Measurements from ENCODE around the gene MVB12B.

MVB12B gene

DNA sequence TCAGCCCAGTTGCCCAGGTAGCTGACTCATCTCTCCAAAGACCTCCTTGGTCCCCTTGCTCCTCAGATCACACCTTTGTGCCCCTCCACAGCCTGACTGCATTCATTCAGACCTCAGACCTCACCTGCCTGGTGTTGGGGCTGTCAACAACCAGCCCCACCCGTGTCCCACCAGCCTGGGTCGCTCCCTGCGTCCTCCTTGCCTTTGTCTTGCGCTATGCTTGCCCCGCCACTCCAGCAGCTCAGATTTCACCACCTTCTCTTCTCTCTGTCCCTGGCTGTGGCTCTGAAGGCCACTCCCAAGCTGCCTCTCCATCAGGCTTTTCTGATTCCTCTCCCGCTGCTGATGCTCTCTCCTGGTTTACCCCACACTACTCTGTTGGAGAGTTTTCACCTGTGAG is 103.5 kb downstream of the MVB12B start:
- DNase-seq (ENCODE audit: low read depth in 2 of 2), result no peak

DNA sequence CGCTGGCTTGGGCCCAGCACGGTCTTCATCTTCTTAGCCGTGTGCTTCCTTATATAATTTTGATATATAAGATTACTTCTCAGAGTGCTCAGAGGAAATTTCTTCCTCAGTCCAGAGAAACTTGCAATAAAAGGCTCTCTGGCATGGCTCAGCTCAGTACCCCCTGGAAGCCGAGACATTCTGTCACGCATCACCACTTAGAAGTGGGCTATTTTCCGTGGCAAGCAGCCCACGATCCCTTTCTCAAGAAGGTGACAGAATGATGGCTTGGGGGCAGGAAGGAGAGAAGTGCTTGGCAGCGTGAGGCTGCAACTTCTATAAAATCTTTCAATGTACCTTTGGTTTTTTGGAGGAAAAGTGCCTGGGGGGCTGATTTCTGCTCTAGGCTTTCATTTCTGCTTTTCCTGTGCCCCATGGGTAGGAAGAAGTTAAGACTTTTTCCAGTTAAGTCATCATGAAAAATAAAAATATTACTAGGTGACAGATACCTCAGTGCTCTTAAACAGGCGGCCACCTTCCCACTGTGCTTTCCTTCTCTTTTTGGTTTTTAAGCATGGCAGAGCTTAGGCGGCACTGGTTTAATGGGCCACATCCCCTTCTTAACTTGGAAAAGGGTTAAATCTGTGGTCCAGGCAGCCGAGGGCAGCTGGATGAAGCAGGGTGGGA is 104.6 kb downstream of the MVB12B start:
- no peak for DNase-seq (ENCODE audit: low read depth in 2 of 2)

DNA sequence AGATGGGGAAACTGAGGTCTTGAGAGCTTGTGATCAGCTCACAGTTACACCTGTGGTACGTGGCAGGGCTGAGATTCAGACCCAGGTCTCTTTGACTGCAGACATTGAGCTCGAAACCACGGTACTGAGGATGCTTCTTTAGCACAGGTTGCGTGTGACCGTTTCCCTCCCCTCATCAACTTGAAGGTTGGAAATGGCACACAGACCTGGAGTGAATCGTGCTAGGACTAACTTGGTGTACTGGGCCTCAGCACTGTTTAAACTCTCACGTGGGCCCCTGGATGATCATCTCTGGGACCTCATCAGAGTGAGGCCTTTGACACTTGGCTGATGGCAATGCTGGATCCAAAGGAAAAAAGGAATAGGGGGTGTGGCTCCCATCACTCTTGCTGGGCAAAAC is 106.0 kb downstream of the MVB12B start:
- no peak for DNase-seq (ENCODE audit: low read depth in 2 of 2)

DNA sequence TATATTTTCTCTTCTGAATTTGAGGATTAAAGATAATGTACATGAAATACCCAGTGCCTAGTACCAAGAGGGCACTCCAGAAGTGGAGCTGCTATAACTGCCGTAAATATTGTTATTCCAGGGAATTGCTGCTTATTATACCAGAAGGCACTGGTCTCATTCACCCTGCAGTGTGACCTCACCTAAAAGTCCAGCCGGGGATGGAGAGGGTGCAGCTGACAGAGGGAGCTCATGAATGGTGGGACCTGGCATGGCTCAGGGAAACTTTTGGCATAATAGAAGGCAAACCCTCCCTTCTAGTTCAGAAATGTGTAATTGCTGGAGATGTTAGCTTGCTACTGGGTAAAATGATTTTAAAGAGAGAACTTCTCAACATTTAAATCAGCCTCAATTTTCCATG is 108.5 kb downstream of the MVB12B start:
- no peak for DNase-seq (ENCODE audit: low read depth in 2 of 2)

DNA sequence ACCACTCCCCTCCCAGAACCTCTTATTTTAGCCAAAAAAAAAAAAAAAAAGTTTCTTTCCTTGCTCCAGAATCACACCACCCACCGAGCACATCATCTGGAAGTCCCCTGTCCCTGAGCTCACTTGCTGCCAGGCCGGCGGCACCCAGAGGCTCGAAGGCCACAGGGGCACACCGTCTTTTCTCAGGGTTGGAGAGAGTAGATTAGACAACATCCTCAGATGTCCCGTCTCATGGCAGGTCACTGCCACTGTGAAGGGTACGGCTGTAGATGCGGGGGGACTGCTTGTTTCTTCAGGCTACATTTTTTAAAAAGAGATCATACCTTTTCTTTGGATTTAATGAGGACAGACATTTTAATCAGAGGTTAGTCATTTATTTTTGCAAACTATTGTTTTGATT is 109.0 kb downstream of the MVB12B start:
- no peak for DNase-seq (ENCODE audit: low read depth in 2 of 2)

DNA sequence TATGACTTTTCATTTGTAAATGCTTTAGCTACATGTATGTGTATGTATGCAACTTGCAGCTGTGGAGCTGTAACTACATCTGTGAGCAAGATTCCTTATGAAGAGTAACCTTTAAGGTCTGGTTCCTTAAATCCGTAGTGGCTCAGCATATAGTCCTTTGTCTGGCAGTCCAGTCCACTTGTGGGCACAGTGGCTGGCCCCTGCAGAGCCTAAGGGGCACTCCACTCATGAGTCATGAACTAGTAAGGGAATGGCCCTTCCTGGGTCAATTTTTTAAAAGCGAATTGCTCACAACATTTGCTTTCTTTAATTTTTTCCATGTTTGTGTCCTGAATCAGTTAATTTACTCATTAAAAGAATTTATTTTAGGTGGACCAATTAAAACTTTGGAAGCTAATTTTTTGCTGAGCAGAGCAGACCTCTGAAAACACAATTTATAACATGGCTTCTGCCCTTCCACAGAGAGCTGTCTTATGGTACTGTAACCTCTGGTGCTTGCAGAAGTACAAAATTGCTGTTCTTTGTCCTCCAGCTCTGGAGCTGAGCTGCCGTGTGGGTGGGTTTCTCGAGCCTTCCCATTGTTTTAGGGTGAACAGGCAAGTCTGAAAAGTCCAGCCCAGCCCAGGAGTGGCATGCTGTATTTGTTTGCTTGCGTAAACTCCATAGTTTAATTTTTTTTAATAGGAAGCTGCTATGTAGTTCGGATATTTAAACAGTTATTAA is 110.1 kb downstream of the MVB12B start:
- no peak for DNase-seq (ENCODE audit: low read depth in 2 of 2)

DNA sequence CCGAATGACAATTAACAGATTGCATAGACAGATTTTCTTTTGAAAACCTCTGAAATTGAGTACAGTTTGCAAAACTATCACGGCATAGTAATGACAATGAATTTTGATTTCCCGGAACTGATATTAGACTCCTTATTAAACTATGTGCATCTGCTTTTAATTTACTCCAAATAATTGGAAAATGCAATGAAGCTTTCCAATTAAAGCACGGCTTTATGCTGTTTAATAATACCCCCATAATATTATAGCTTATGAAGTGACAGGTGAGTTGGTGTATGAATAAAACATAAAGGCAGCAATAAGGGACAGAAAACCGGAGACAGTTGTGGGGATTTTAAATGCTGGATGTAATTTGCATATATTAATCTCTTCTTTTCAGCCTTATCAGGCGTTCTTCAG is 110.6 kb downstream of the MVB12B start:
- no peak for DNase-seq (ENCODE audit: low read depth in 2 of 2)

DNA sequence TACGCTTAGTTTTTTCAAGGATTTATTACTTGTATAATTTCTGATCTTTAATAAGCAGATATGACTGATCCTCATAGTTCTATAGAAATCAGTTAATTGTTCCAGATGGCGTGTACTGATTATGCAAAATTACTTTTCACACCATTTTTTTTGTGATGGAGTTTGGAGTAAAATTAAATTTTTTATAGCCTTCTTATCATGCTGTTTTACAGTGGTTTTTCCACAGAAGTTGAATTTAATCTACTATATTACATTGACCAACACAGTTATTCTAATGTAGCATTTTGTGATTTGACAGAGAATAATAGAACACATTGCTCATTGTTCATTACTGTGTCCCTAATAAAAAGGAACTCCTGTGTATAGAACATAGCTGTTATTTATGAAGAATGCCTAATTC is 111.1 kb downstream of the MVB12B start:
- no peak for DNase-seq (ENCODE audit: low read depth in 2 of 2)

DNA sequence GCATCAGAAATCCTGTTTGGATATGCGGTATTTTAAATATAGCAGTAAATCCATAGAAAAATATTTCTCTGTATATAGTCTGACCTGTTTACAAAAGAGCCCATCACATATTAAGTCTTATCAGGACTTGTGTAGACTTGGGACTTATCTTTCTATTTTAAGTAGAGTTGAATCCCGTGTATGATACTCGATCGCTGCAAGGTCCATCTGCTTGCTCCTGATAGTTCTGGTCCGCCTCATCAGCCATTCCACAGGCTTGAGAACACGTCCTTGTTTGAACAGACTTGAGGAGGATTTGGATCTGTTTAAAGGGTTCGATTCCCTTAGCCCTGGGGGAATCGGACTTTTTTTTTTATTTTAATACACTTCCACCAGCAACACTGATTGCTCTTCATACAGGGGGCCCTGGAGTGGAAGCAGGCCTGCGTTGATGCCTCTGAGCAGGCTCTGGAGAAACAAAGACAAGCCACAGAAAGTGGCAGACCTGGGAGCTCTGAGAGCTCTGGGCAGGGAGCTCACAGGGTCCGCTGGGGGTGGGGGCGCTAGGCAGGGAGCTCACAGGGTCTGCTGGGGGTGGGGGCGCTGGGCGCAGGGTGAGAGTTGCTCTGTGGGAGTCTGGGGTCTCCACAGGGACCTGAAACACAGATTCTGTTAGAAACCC is 112.2 kb downstream of the MVB12B start:
- DNase-seq (ENCODE audit: low read depth in 2 of 2), result no peak

DNA sequence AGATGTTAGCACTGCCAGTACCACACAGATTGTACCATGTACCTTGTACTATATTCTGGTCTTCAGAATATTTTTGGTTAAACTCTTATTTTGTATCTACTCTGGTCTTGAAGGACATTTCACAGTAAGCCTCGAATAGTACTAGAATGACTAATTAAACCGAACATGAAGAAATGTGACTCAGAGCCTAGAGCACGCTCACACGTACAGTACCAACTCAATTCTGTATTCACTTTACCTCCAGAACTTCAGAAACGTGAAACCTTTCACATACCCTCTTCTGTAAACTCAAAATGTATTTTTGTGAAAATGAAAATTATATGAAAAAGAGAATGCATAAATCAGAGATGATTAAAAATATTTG is 112.8 kb downstream of the MVB12B start:
- no peak for DNase-seq (ENCODE audit: low read depth in 2 of 2)

DNA sequence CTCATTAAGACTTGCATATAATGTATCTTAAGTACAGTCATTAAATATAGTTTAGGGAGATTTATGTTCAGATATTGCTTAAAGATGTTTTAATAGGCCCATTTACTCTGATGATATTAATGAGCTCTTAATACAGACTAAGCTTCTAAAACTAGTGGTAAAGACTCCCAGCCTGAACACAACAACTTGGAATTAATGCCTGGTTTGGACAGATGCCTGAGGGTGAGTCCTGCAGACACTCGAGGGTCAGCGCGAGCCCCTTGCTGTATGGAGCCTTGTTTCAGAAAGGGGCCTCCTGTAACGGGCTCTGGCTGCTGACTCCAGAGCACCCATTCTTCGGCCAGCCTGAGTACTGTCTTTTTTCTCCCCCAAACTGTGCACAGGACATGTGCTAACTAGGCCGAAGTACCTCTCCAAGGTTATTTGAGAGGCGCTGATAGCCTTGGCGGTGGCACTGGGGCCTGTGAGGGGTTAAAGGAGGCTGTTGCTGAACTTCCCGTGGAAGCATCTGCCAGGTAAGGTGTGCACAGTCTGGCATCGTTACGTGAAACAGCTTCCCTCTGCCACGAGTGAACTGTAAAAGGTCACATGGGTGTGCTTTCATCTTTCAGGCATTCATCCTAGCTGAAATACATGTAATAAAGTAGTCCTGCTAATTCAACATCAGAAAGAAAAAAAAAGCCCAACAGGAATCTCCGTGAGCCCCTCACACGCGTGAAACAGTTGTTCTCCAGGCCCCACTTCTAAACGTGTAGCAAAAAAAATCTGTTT is 113.4 kb downstream of the MVB12B start:
- DNase-seq (ENCODE audit: low read depth in 2 of 2), result no peak

DNA sequence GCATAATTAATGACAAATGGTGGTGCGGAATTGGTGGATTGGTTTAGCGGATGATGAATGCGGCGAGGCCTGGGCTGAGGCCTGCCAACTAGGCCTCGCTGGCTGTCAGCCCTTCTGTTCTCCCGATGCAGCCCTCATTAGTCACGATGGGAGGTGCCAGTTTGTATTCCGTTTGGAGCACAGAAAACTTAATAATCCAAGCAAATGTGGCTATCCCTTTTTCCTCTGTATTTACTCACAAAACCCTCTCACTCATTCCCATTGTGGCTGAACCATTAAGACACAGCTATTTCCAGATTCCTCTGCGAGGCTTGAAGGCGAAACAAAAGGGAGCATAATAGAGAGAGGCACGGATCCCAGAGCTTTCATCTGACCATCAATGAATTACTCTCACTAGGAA is 114.3 kb downstream of the MVB12B start:
- no peak for DNase-seq (ENCODE audit: low read depth in 2 of 2)

DNA sequence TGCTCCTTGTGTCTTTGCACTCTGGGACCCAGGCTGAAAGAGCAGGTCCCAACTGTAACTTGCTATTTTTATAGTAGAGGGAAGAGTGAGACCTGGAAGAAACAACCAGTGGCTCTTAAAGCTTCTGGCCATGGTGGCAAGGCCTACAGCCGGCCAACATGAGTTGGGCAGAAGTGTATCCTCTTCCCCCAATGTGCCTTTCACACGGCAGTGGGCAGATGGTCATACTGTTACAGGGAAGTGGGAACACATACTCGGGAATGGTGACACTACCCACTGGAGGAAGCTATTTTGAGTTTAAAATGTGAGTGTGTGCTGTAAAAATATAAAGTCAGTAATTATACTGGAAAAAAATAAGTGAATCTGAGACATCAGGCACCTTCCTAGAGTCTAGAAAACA is 116.0 kb downstream of the MVB12B start:
- no peak for DNase-seq (ENCODE audit: low read depth in 2 of 2)

DNA sequence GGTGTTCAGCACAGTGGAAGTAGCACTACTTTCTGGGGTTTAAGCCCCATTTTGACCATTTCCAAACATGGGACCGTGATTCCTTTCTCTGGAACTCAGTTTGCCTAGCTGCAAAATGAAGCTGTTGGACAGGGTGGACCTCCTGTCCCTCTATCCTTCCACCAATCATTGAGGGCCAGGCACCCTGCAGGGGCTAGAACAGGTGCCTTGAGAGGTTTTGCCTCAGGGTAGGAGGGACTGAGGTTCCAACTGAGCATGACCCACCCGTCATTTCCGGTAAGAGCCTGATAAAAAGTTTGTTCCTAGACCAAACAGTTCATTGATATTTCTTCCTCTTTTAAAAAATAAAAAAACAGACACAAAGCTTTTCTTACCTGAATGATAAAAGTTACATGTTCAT is 116.5 kb downstream of the MVB12B start:
- no peak for DNase-seq (ENCODE audit: low read depth in 2 of 2)

DNA sequence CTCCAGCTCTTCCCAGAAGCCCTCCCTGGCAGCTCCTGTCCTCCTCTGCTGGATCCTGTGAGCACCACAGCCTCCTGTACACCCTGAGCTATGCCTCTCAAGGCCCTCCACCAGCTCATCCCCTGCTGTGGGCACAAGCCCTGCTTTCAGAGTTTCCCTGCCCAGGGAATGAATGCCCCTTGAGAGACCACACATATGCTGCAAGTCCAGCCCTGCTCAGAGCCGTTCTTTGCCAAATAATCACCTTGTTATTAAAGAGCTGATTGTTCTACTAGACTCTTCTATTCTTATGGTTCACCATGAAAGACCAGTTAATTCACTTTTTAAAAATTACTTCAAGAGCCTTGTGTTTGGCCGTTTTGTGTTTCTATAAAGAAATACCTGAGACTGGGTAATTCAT is 121.5 kb downstream of the MVB12B start:
- DNase-seq (ENCODE audit: low read depth in 2 of 2), result no peak

DNA sequence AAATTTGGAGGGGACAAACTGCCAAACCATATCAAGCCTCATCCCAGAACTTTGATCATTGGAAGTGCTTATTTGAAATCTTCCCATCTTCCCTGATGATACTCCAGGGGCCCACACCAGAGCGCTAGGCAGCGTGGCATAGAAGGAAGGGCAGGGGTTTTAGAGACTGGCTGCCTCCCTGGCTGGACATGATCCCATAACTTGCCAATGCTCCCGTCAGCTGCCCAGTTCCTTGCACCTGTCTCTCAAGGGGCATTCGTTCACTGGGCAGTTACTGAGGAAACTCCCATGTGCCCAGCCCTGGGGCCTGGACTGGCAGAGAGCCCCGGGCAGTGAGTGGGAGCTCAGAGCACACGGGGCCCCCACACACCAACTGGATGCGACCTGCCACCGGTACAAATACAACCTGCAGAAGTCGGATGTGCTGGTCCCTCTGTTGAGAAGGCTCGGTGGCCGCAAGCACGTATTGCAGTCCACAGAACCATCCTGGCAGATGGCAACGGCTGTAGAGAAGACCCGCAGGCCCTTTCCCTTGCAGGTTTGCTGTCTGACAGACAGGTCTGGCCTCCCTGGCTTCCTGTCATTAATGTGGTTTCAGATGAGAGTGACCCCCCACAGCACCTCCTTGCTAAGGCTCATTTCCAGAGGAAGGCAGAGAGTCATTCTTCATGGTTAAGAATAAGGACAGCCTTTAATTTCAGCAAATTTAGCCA is 122.4 kb downstream of the MVB12B start:
- no peak for DNase-seq (ENCODE audit: low read depth in 2 of 2)

DNA sequence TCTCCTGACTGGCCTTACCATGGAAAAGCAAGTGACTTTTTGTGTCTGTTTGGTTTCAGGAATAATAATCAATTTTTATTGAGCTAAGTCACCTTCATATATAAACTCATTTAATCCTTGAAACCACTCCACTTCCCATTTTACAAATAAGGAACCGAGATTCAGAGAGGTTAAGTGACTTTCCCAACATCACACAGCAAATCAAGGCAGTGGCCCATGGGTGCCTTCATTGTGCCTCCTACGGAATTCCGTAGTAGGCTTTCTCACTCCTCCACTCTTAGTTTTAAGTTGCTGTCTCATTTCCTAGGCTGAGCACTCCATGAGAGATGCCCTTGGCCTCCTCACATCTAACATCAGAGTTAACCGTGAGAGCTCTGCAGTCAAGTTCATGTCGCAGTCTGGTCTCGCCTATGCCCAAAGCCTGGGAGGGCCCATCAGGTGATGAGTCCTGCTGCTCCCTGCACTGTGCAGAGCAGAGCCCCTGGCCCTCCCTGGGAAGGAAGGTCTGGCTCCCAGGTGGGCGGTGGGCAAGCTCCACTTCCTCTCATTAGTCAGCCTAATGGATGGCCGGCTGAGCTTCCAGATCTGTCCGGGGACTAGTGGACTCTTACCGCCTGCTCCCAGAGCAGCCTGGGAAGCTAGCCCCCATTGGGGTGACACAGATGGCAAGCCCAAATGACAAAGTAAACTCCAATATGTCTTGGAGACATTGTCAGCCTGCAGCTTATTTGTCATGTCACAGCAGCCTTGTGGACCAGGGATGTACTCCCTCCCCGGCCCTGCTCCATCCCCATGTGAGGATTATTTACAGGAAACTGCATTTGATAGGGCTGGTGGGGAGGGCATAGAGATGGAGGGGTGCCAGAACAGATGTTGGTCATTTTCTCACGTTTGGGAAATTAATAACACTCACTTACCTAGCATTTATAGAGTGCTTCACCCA is 123.4 kb downstream of the MVB12B start:
- no peak for DNase-seq (ENCODE audit: low read depth in 2 of 2)

DNA sequence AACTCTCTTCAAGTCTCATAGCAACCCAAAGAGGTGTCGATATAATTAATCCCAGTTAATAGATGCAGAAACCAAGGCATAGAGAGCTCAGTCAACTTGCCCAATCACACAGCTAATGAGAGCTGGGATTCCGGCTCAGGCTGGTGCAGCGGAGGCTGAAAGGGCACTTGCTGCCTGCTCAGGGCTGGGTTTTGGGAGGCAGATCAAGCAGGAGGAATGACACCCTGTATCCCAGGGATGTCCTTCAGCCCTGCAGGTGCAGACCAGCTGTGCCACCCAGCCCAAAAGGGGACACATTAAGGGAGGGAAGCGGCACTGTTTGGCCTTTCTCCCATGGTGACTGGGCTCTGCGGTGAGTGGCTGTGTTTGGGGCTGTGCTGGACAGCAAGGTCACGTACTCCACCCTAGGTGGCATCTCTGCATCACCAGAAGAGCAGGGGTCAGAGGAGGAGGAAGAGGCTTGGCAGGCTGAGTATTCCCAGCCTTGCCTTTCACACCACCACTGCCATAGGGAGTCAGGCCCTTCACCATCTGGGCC is 124.1 kb downstream of the MVB12B start:
- DNase-seq (ENCODE audit: low read depth in 2 of 2), result no peak

DNA sequence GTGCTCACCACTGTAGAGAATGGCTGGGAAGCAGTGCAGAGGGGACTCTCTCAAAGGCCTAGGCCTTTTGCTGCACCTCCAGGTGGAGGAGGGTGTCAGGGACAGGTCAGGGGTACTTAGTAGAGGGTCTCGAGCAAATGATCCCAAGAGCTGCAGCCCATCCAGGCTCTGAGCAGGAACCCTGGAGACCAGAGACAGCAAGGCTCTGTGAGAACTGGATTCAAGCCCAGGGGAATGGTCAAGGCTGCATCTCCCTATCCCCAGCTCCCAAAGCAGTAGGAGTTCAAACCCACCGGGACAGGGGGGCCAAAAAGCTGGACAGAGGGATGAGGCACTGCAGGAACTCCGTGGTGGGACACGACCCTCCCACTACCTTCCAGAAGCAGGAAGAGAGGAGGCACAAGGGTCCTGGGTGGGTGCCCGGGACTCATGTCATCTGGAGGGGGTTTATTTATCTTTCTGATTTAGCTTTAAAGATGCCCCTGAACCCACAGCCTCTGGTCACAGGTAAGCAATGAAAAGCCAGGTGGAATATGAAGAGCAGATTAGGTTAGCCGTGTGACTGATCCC is 124.8 kb downstream of the MVB12B start:
- DNase-seq (ENCODE audit: low read depth in 2 of 2), result no peak

DNA sequence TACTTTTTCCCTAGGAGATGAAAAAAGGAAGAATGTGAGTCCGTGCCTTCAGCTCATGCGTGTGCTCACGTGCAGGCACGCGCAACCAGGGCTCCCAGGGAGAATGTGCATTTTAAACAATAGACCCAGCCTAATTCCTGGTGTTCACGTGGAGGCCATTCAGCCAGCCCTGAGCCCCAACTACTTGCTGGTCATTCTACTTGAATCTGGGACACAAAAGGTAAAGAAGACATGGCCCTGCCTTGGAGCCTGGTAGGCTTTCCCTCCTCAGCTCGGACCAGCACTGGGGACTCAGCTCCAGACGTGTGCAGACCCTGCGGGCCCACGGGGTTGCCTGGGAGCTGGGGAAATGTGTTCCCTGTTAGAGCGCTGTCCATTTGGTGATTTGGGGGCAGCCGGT is 125.5 kb downstream of the MVB12B start:
- DNase-seq (ENCODE audit: low read depth in 2 of 2), result no peak
